GM12872 (cell line): ENCODE data around the gene TOP1.

Experiments
- TF ChIP-seq, protein P1 (sequence below): IDR thresholded peaks from 3 replicates; pipeline ENCODE4 v1.5.1; 2011; ENCODE audit warnings: low read depth, mild to moderate bottlenecking, low read length, moderate library complexity; ENCODE audit not compliant: insufficient read depth

The TOP1 gene

GRCh38 chr20:41119614-41120561 lies 91.3 kb downstream of the TOP1 start:
- TF ChIP-seq, protein P1, sequence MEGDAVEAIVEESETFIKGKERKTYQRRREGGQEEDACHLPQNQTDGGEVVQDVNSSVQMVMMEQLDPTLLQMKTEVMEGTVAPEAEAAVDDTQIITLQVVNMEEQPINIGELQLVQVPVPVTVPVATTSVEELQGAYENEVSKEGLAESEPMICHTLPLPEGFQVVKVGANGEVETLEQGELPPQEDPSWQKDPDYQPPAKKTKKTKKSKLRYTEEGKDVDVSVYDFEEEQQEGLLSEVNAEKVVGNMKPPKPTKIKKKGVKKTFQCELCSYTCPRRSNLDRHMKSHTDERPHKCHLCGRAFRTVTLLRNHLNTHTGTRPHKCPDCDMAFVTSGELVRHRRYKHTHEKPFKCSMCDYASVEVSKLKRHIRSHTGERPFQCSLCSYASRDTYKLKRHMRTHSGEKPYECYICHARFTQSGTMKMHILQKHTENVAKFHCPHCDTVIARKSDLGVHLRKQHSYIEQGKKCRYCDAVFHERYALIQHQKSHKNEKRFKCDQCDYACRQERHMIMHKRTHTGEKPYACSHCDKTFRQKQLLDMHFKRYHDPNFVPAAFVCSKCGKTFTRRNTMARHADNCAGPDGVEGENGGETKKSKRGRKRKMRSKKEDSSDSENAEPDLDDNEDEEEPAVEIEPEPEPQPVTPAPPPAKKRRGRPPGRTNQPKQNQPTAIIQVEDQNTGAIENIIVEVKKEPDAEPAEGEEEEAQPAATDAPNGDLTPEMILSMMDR: no peak

DNA sequence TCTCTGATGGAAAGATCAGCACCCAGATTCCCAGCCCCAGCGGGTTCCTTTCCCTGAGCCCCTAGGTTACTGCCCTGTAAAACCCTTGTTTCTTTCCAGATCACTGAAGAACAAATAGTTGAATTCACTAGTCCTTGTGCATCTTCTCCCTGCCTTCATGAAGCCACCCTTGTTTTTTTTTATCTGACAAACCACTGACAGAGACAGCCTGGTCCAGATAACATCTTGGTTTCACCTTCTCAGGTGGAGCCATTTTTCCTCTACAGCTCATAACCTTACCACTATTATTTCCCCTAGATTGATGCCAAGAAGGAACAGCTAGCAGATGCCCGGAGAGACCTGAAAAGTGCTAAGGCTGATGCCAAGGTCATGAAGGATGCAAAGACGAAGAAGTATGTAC lies 92.8 kb downstream of the TOP1 start:
- TF ChIP-seq, protein P1: no peak

DNA sequence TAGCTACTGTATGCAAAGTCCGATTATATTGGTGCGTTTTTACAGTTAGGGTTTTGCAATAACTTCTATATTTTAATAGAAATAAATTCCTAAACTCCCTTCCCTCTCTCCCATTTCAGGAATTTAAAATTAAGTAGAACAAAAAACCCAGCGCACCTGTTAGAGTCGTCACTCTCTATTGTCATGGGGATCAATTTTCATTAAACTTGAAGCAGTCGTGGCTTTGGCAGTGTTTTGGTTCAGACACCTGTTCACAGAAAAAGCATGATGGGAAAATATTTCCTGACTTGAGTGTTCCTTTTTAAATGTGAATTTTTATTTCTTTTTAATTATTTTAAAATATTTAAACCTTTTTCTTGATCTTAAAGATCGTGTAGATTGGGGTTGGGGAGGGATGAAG lies 95.0 kb downstream of the TOP1 start:
- TF ChIP-seq, protein P1: no peak

GRCh38 chr20:41124451-41125094 lies 96.0 kb downstream of the TOP1 start:
- TF ChIP-seq, protein P1: no peak

GRCh38 chr20:41125530-41126457 lies 97.2 kb downstream of the TOP1 start:
- TF ChIP-seq, protein P1: no peak

DNA sequence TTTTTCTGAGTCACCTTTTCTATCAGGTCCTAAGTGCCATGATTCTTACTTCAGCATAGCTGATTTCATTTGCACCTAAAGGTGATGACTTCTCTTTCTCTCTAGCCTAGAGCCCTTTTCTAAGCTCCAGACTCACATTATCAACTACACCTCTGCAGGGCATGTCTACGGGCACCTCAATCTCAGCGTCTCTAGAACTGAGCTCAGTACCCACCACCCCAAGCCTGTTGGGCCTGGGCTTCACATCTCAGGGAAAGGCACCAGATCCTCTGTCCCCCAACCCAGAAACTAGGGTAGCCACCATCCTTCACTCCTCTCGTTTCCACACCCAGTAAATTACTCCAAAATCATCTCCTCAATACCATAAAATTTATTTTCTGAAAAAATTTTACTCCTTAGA lies 98.1 kb downstream of the TOP1 start:
- TF ChIP-seq, protein P1: no peak
